Aorta (tissue), 5 donors: Measurements from ENCODE around the gene DIRAS3. TPM values are rescaled to one million over a fixed set of nuclear protein-coding genes. Genes with fewer than 3 reads are reported as not detected.
"Not testable (repeated sequence)": the region's sequence is repeated elsewhere in the genome, so short reads cannot be mapped to it uniquely, and the experiment has no call there.

ENCODE experiments used
- ATAC-seq: fragments of 200-7000 bp; cut with Tn5 transposase; one replicate; pipeline ENCODE4 v1.9.1; 2022; ENCODE audit warnings: moderate library complexity; ENCODE audit not compliant: low FRiP score
- DNase-seq, 2 donors: peaks; one replicate each; pipeline ENCODE4 v3.0.0-alpha.2; 2020
- H3K27ac ChIP-seq, 2 donors: one replicate each; pipeline ENCODE4 v1.5.1; 2013; ENCODE audit warnings: low read length in 2 of 2, mild to moderate bottlenecking in 2 of 2, moderate library complexity in 2 of 2, control low read depth in 1 of 2, inconsistent platforms in 1 of 2, low read depth in 1 of 2
- H3K27me3 ChIP-seq, 2 donors: one replicate each; pipeline ENCODE4 v1.6.1; 2013; ENCODE audit warnings: control low read depth in 1 of 2, low read length in 1 of 2, mild to moderate bottlenecking in 1 of 2, moderate library complexity in 1 of 2; ENCODE audit not compliant: insufficient read depth in 2 of 2, control insufficient read depth in 1 of 2
- H3K36me3 ChIP-seq, 2 donors: one replicate each; pipeline ENCODE4 v1.6.1; 2013; ENCODE audit warnings: control low read depth in 1 of 2, low read length in 1 of 2, mild to moderate bottlenecking in 1 of 2; ENCODE audit not compliant: insufficient read depth in 2 of 2, control insufficient read depth in 1 of 2
- H3K4me1 ChIP-seq, 2 donors: one replicate each; pipeline ENCODE4 v1.6.1; 2013; ENCODE audit warnings: low read length in 2 of 2, control low read depth in 1 of 2, mild to moderate bottlenecking in 1 of 2, moderate library complexity in 1 of 2; ENCODE audit not compliant: insufficient read depth in 2 of 2, control insufficient read depth in 1 of 2
- H3K4me3 ChIP-seq, 2 donors: one replicate each; pipeline ENCODE4 v1.5.1; 2013; ENCODE audit warnings: low read length in 2 of 2, control low read depth in 1 of 2, mild to moderate bottlenecking in 1 of 2
- H3K9me3 ChIP-seq: one replicate; pipeline ENCODE4 v1.6.1; 2013; ENCODE audit warnings: mild to moderate bottlenecking, low read length; ENCODE audit not compliant: control insufficient read depth
- WGBS, 2 donors: extraction: QIAGEN DNeasy Blood & Tissue Kit; methylation state at CpG; one replicate each; pipeline ENCODE4 v1.1.7; 2013; 5-methylcytosine and 5-hydroxymethylcytosine counted together
- intact Hi-C, 2 donors: fragments of 100-400 bp; cut with DNase I; formaldehyde crosslinking; loops; one replicate each; pipeline versions ENCODE4 v1.14.2 to v1.15.0; 2022
- polyA plus RNA-seq, 2 donors: library from polyadenylated mRNA; stranded (reverse); fragments of 200-250 nt; gene quantifications; one replicate each; pipeline ENCODE4 v1.2.3, GENCODE V29; 2013
- total RNA-seq, 2 donors: library from RNA; stranded (reverse); fragmentation: NEBNext Ultra II Directional; extraction: Animal tissue kit (Norgen Biotek cat#: 25700); gene quantifications; one replicate each; pipeline ENCODE4 v1.2.1, GENCODE V29; 2021
- donor health status: healthy with polysubstance abuse.
- donor health status: Bipolar disorder and iron deficiency.
- donor health status: DM: no; HTN: no; CAD: no.
- donor health status: DM: no; HTN: no; CAD: no.
- donor health status: DM: yes; HTN: yes; CAD: no.

DIRAS3 gene
- total and polyA plus RNA-seq, 4 donors = 2.1 to 9.3 (median 2.5) TPM

- no peaks in the 10 kb centered on the region for H3K36me3 ChIP-seq
- no peak overlapping the region for H3K4me3 ChIP-seq
- ATAC-seq = no peak
- H3K27me3 ChIP-seq = no peaks in the 10 kb centered on the region
- no peak for DNase-seq
- WGBS, 2 donors = 92% methylated on average over 1 of the region's 1 CpG
- intact Hi-C loops = no loop called here
- H3K4me1 ChIP-seq = no peaks in the 10 kb centered on the region
- no peak overlapping the region for H3K27ac ChIP-seq
- no peaks in the 10 kb centered on the region for H3K9me3 ChIP-seq
These were observed 15.3 kb upstream of the DIRAS3 start for GRCh38 chr1:68065766-68066165.

- H3K27me3 ChIP-seq, DNase-seq, ATAC-seq, H3K36me3 ChIP-seq, H3K27ac ChIP-seq, H3K4me1 ChIP-seq, H3K4me3 ChIP-seq, H3K9me3 ChIP-seq: not testable (repeated sequence)
- WGBS, 2 donors = 95 to 97% methylated on average over 6 of the region's 6 CpGs
- intact Hi-C loops = loop anchor here in 1 of 2 donors (10.0 kb wide), 1 partner anchor 203 kb away; no protein-coding TSS in a partner anchor
These were observed 7.6 kb upstream of the DIRAS3 start for GRCh38 chr1:68058053-68058452.

GRCh38 chr1:68057564-68057963, 7.1 kb upstream of the DIRAS3 start:
- Histone ChIP-seq H3K27me3 (no peaks in the 10 kb centered on the region), H3K4me3 (no peak overlapping the region), H3K36me3 (no peaks in the 10 kb centered on the region), H3K4me1 (no peaks in the 10 kb centered on the region), H3K9me3 (no peaks in the 10 kb centered on the region), H3K27ac (no peak overlapping the region)
- no peak for DNase-seq
- intact Hi-C loops = loop anchor here in 1 of 2 donors (10.0 kb wide), 1 partner anchor 203 kb away; no protein-coding TSS in a partner anchor
- 96 to 97% methylated on average over 3 of the region's 3 CpGs for WGBS, 2 donors
- ATAC-seq = no peak

GRCh38 chr1:68057050-68057449, 6.6 kb upstream of the DIRAS3 start:
- WGBS, 2 donors = 96 to 97% methylated on average over 3 of the region's 3 CpGs
- Histone ChIP-seq H3K4me1 (no peaks in the 10 kb centered on the region), H3K9me3 (no peaks in the 10 kb centered on the region), H3K36me3 (no peaks in the 10 kb centered on the region), H3K4me3 (no peak overlapping the region), H3K27ac (no peak overlapping the region), H3K27me3 (no peaks in the 10 kb centered on the region)
- intact Hi-C loops = loop anchor here in 1 of 2 donors (10.0 kb wide), 1 partner anchor 202 kb away; no protein-coding TSS in a partner anchor
- DNase-seq (no peak), ATAC-seq (no peak)

- Histone ChIP-seq H3K27me3 (no peaks in the 10 kb centered on the region), H3K4me3 (no peak overlapping the region), H3K27ac (no peak overlapping the region), H3K36me3 (peaks cover 0 to under 1% of the 10 kb centered on the region in 2 donors), H3K4me1 (no peaks in the 10 kb centered on the region), H3K9me3 (no peaks in the 10 kb centered on the region)
- peak; percentile 62 to 85 for DNase-seq
- WGBS, 2 donors = 42 to 45% methylated on average over 28 of the region's 28 CpGs
- ATAC-seq = peak; percentile 77
- intact Hi-C loops = loop anchor here (5.0 to 10.0 kb wide), 3 partner anchors 197 to 284 kb away; no protein-coding TSS in a partner anchor
These were observed 1.0 kb upstream of the DIRAS3 start for GRCh38 chr1:68051475-68051874.

GRCh38 chr1:68047659-68048026, 2.8 kb downstream of the DIRAS3 start:
- no peak overlapping the region for H3K4me3 ChIP-seq
- intact Hi-C loops = no loop called here
- no peaks in the 10 kb centered on the region for H3K27me3 ChIP-seq
- peaks cover 0 to 2% of the 10 kb centered on the region in 2 donors for H3K36me3 ChIP-seq
- no peak overlapping the region for H3K27ac ChIP-seq
- no peaks in the 10 kb centered on the region for H3K9me3 ChIP-seq
- DNase-seq (no peak), ATAC-seq (no peak)
- 92 to 95% methylated on average over 3 of the region's 3 CpGs for WGBS, 2 donors
- H3K4me1 ChIP-seq = no peaks in the 10 kb centered on the region

- DNase-seq (peak in 1 of 2 donors; percentile 56), ATAC-seq (no peak)
- H3K4me3 ChIP-seq = no peak overlapping the region
- H3K27me3 ChIP-seq = no peaks in the 10 kb centered on the region
- 83 to 85% methylated on average over 34 of the region's 34 CpGs for WGBS, 2 donors
- intact Hi-C loops = no loop called here
- peaks cover 0 to 2% of the 10 kb centered on the region in 2 donors for H3K36me3 ChIP-seq
- no peaks in the 10 kb centered on the region for H3K4me1 ChIP-seq
- no peaks in the 10 kb centered on the region for H3K9me3 ChIP-seq
- no peak overlapping the region for H3K27ac ChIP-seq
These were observed 3.4 kb downstream of the DIRAS3 start for GRCh38 chr1:68046885-68047658.

GRCh38 chr1:68046423-68046822, 4.0 kb downstream of the DIRAS3 start:
- H3K36me3 ChIP-seq = peaks cover 0 to 2% of the 10 kb centered on the region in 2 donors
- no peaks in the 10 kb centered on the region for H3K4me1 ChIP-seq
- H3K27me3 ChIP-seq = no peaks in the 10 kb centered on the region
- WGBS, 2 donors = 91 to 93% methylated on average over 8 of the region's 8 CpGs
- no peak for ATAC-seq
- intact Hi-C loops = no loop called here
- H3K27ac ChIP-seq = no peak overlapping the region
- DNase-seq = no peak
- H3K4me3 ChIP-seq = no peak overlapping the region
- no peaks in the 10 kb centered on the region for H3K9me3 ChIP-seq
